ENCODE measurements around the gene LHPP.

LHPP gene

DNA sequence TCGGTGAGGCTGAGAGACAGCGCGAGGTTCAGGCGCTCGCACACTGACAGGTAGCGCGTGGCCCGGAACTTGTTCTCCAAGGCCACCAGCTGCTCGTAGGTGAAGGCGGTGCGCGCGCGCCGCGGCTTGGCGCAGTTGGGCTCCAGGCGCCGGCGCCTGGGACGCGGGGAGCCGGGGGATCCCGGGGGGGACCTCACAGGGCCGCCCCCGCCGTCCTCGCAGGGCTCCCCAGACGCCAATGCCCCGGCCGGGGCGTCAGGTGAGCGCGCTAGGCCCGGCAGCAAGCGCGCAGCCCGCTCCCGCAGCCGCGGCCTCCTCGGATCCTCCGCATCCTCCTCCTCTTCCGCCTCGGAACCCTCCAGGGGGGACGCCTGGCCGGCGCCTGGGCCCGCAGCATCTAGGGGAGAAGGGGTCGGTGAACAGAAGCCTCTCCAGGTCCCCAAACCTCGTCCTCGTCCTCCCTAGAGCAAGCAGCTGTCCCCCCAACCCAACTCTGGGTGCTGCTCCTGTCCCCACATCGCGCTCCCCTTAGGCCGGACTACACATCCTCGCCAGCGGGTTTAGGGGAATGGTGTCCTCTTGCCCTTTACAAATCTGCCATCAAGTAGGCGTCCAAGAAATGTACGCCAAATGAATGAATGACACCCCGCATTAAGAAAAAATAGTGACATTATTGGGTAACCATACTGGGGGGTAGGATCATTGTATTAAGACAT lies 13.7 kb upstream of the LHPP start:
- no peak for DNase-seq (ENCODE audit: low spot score)

DNA sequence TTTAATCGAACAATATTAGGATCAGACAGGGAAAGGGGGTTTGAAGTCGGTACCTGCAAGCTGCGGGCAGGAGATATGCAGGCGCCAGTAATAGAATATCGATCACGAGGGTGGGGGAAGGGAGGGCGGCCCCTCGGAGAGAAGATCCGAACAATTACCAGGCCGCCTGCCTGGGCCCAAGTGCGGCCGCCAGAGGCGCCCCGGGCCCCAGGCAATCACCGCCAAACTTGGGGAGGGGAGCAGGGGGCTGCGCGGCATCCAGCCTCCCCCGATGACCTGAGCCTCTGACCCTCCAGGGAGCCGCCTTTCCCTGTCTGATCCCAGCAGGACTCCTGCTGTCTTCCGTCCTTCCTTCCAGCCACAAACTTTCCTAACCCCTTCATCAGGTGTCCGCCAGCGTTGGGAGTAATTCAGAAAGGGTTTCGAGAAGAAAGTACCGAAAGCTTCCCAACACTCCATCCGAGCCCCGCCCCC lies 12.9 kb upstream of the LHPP start:
- DNase-seq (ENCODE audit: low spot score), result no peak

DNA sequence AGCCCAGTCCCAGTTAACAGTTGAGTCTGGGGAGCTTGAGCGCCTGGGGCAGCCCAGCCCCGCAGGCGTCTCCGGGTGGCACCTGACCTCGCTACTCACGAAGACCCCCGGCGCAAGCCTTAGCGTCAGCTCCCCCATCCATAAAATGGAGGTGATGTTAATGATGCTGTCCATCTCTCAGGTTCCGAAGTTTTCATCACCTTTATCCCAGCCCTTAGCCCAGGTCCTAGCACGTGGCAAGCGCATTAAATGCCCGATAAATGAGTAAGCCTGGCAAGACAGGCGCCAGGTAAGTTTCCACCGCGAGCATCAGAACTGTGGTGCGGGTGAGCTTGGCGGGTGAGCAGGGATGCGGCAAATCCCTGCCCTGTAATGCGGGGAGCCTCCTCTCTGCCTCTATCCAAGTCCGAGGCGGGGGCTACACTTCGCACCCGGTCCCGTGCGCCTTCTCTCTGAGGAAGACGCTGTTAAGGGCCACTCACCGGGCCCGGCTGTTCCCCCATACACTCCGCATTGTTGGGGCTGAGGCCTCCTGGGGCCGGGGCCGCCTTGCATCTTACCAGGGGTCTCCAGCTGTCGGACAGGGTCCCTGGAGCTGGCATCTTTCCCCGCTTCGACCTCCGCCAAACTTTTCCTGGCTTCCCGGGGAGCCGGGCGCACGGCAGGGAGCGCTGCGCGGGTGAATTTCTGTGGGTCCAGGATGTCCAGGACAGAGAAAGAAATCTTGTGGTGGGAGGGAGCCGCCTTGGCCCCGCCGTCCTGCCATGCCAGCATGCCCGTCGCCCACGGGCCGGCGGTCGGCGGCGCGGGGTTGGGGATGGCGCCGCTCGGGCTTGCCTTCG lies 12.2 kb upstream of the LHPP start:
- DNase-seq (ENCODE audit: low spot score), result no peak

DNA sequence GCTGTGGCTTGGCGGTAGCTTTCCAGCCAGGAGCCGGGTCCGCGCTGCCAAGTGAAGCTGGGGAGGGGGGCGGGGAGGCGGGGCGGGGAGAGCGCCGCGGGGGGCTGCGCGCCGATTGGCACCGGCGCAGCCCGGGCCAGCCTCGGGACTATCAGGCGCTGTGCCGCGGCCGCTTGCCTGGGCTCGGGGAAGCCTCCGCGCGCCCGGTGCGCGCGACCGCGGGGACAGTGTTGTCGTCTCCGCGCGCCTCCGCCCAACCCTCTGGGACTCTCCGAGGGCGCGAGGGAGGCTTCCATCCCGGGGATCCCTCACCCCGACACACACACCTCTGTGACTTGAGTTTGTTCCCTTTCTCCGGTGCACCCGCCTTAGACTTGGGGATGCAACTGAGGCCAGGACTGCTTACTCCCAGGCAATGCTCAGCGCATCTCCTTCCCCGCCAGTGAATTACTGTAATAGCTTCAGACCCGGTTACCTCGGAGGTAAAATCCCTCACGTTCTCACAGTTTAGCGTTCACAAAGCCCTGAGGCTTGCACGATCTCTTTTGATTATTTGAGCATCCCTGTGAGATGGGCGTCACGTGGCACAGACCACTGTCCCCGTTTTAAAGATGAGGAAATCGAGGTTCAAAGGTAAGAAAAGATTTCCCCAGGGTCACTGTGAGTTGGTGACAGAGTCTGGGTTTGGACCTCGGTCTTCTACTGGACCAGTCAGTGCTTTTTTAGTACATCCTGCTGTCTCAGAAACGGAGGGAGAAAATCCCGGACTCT lies 11.4 kb upstream of the LHPP start, which contains the start of gene NKX1-2:
TSS of gene NKX1-2 (minus strand) at position 24 of the 771 bp plus-strand sequence. CDS start 92 bp downstream, outside the sequence.
- no peak for DNase-seq (ENCODE audit: low spot score)

DNA sequence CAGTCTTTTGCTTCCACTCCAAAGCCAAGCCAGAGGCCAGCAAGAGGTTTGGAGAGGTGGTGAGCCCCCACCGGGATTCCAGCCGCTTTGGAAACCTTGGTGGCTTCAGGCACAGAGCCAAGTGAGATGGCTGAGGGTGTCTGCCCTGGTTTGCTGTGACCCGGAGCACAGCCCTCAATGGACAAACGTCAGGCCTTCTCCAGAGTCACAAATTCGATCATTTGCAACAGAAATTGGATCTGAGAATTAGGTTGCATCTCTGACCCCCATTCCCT lies 10.9 kb upstream of the LHPP start:
- no peak for DNase-seq (ENCODE audit: low spot score)

DNA sequence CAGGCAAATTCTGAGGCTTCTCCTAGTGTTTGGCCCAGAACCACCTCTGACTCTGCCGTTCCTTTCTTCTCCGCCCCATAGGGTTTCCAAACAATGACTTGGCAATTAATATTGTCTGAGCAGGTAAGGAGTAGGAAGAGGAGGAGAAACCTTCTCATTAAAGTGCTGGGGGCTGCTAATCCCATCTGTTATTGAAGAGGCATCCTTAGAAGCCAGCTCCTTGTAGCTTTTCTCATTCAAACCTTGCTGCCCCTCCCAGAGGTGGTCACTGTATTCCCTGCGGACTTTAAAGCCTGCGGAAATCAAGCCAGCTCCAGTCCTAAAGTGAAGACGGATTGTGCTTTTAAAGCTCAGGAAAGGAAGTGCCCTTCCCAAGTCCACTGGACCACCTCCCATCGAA lies 10.3 kb upstream of the LHPP start:
- no peak for DNase-seq (ENCODE audit: low spot score)

- DNase-seq (ENCODE audit: low spot score), result no peak
Observed at GRCh38 chr10:124453960-124454610, 7.5 kb upstream of the LHPP start.

GRCh38 chr10:124455441-124455840 lies 6.2 kb upstream of the LHPP start:
- DNase-seq (ENCODE audit: low spot score), result no peak

DNA sequence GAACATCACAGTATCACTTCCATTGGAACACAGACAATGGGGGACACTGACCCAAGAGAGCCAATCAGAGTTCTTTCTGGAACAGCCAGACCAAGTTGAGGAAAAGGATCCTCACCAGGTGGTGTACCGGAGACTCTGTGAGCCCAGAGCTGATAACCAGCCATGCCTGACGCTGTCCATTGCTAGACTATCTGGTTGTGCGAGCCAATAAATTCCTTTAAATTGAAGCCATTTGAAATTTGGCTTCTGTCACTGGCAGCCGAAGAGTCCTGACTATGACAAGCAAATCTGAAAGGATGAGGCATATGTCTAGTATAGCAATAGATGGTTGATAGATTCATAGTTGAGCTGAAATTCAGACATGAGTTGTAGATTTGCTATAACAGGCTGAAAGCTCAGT lies 3.1 kb upstream of the LHPP start:
- no peak for DNase-seq (ENCODE audit: low spot score)

DNA sequence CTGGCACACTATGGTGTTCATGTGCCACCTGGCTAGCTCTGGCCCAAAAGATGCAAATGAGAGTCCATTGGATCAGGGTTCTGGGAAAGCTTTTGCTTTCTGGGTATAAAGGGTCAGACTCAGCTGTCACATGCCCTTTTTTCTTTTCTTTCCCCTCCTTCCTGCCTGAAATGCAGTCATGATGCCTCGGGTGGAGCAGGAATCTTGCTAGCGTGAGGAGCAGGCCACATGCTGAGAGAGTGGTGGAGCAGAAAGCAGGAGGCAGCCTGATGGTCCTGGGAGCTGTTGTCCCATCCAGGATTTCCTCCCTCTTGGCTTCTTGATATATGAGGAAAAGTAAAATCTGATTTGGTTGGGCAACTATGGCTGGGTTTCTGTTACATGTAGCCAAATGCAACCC lies 2.7 kb upstream of the LHPP start:
- DNase-seq (ENCODE audit: low spot score), result no peak

DNA sequence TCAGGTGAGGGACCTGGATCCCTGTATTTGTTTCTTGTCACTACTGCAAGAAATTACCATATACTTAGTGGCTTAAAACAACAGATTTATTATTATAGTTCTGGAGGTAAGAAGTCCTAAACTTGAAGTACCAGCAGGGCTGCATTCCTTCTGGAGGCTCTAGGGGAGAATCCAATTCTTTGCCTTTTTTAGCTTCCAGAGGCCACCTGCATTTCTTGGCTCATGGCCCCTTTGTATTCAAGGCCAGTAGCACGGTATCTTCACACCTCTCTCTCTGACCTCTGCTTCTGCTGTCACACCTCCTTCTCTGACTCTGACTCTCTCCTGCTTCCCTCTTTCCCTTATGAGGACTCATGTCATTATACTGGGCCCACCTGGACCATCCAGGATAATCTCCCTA lies 2.2 kb upstream of the LHPP start:
- DNase-seq (ENCODE audit: low spot score), result no peak

DNA sequence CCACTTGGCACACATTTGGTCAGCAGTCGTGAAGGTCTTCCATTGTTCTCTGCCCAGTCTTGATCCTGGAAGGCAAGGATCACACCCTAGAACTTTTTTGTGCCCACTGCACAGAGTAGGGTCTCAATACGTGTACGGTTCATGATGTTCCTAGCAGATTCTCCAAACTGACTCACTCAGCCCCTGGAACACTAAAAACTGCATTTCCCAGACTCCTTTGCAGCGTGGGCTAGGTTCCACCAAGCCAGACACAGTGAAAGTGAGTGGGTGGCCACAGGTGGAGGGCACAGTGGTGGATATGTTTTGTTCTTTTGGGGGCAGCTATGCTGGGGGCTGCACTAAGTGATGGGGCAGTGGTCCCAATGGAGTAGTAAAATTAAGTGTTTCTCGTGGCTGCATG lies 1.5 kb upstream of the LHPP start:
- DNase-seq (ENCODE audit: low spot score), result no peak

DNA sequence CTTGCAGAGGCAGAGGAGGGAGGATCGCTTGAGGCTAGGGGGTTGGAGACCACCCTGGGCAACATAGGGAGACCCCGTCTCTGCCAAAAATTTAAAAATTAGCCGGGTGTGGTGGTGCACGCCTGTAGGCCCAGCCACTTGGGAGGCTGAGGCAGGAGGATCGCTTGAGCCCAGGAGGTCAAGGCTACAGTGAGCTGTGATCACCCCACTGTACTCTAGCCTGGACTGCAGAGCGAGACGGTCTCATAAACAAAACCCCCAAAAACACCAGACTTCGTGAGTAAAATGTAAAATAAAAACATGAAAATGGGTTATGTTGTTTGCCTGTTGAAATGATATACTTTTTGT lies 699 bp downstream of the LHPP start:
- DNase-seq (ENCODE audit: low spot score), result no peak

- DNase-seq (ENCODE audit: low spot score), result no peak
Observed at GRCh38 chr10:124464028-124464965, 2.7 kb downstream of the LHPP start.

DNA sequence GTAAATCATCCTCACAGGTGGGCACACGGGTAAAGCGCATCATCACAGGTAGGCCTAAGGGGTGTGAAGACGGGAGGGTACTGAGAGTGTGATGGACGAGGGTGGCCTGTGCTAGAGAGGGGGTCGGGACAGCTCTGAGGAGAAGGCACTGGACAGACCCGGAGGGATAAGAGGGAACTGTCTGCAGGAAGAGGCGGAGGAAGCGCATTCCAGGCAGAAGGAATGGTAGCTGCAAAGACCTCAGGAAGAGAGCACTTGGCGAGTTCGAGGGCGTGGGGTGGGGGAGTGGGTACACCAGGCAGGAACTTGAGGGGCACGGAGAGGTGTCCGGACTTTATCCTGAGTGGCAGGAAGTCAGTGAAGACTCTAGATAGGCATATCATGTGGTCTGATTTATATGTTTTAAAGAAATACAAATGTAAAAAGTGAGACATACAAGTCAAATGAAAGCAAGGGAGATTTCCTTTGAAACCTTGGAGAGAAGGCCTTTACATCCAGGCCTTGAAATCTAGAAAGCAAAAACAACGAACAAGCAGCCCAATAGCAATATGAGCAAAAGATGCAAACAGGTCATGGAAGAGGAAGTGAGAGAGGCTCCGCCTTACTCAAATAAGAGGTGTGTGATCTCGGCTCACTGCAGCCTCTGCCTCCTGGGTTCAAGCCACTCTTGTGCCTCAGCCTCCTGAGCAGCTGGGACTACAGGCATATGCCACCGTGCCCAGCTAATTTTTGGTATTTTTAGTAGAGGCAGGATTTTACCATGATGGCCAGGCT lies 3.6 kb downstream of the LHPP start:
- DNase-seq (ENCODE audit: low spot score), result no peak

DNA sequence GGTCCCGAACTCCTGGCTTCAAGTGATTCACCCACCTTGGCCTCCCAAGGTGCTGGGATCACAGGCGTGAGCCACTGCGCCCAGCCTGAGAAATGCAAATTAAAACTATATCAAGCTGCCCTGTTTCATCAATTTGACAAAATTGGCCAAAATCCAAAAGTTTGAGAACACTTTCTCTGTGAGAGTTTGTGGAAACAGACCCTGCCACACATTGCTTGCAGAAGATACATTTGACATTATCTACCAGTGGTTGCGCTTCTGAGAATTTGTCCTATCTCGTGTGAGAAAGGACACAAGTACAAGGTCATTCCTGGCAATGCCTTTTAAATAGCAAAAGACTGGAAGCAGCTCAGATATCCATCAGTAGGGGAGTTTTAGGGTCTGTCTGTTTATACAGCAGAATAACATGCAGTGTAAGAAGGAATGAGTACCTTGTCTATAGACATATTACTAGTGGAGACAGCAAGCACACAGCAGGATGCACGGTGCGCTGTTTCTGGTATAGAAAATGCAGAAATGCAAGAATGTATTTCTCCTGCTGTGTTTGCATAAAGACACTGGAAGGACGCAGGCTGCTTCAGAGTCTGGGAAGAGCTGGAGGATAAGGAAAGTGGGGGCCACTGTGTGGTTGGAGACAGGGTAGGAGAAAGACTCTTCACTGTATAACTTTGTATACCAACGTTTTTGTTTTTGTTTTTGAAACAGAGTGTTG lies 4.3 kb downstream of the LHPP start:
- no peak for DNase-seq (ENCODE audit: low spot score)

GRCh38 chr10:124467165-124467564 lies 5.5 kb downstream of the LHPP start:
- no peak for DNase-seq (ENCODE audit: low spot score)

- DNase-seq (ENCODE audit: low spot score), result no peak
Observed at GRCh38 chr10:124468624-124469023, 7.0 kb downstream of the LHPP start.

DNA sequence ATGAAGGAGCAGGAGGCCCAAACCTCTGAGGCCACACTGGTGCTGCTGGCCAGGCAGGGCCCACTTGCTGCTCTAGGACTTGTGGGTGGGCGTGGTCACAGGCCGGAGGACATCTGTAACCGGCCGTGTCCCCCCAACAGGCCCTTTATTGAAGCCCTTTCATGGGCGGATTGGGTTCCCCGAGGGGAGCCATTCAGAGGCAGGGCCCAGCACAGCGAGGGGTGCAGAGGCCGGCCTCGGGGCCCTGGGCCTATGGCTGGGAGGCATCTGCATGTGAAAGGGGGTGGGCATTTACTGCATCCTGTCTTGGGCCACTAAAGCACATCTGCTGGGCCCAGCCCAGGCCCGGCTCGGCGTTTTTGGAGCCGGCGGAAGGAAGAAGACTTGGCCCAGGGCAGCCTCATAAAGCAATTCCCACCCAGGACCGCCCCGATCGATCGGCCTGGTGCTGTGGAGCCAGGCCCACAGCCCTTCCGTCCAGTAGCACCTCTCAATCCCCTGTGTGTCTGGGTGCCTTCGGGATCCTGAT lies 8.4 kb downstream of the LHPP start:
- no peak for DNase-seq (ENCODE audit: low spot score)
